NCI-H2081 (cell line): ENCODE data around the gene TPPP2.
"Not testable (repeated sequence)": the region's sequence is repeated elsewhere in the genome, so short reads cannot be mapped to it uniquely, and the experiment has no call there.

Source experiments
- DNase-seq, 2 experiments: peaks; one replicate each; lab custom pipeline; 2025; lab: John Stamatoyannopoulos, UW

The TPPP2 gene

GRCh38 chr14:21029917-21030316, at the start of gene TPPP2:
Gene TPPP2, plus strand, starts transcription at chr14:21030217. Its CDS starts 365 bp downstream, at chr14:21030582.
- DNase-seq: no peak

GRCh38 chr14:20980906-20981305, 49.1 kb upstream of the TPPP2 start:
- no peak for DNase-seq

DNA sequence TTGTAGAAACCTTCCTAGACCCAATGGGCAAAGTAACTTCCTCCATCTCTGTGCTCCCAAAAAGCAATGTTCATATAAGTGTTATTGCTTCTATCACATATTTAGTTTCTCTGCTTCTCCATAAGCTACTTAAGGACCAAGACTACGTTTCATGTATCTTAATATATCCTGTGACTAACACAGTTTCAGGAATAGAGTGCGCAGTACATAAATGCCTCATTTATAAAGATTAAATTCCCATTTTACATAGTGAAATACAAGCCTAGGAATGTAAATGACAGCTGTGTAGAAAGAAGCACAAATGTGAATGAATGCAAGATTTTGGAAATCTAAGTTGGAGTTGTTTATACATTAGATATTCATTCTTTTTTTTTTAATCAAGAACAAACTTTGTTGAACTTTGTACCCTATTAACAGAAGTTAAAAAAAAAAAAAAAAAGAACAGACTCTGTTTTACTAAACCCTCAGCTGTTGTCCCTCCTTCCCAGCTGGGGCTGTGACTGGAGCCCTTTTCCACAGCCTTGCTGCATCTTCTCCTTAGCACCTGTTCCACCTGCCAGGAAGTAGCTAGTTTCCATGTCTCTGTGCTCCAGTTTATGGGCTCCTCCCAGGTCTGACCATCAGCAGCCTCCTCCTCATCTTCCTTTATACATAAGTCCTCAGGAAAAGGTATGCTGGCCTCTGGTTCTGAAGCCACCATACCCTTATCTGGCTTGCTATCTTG, 47.2 kb upstream of the TPPP2 start:
- DNase-seq: no peak

- DNase-seq: not testable (repeated sequence)
Observed at GRCh38 chr14:20985650-20986049, 44.4 kb upstream of the TPPP2 start.

GRCh38 chr14:20986811-20987210, 43.2 kb upstream of the TPPP2 start:
- DNase-seq: no peak

GRCh38 chr14:20988717-20989470, 41.1 kb upstream of the TPPP2 start:
- DNase-seq: no peak

GRCh38 chr14:20989471-20989786, 40.6 kb upstream of the TPPP2 start:
- DNase-seq: no peak

- peak; percentile 72 to 90 for DNase-seq
Observed at GRCh38 chr14:20989787-20990600, 40.0 kb upstream of the TPPP2 start, which contains the start of gene METTL17. Gene METTL17, plus strand, starts transcription at chr14:20989980. Its CDS starts 23 bp downstream, at chr14:20990003.

DNA sequence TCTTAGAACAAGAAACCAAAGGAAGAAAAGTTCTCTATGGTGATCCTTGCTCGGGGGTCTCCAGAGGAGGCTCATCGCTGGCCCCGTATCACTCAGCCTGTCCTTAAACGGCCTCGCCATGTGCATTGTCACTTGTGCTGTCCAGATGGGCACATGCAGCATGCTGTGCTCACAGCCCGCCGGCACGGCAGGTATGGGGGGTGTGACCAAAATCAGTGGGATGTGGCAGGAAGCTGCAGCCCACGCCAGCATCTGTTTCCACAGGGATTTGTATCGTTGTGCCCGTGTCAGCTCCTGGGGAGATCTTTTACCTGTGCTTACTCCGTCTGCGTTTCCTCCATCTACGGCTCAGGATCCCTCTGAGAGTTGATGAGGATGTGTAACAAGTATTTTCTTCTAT, 33.5 kb upstream of the TPPP2 start:
- no peak for DNase-seq

GRCh38 chr14:20997115-20997514, 32.9 kb upstream of the TPPP2 start:
- no peak for DNase-seq

DNA sequence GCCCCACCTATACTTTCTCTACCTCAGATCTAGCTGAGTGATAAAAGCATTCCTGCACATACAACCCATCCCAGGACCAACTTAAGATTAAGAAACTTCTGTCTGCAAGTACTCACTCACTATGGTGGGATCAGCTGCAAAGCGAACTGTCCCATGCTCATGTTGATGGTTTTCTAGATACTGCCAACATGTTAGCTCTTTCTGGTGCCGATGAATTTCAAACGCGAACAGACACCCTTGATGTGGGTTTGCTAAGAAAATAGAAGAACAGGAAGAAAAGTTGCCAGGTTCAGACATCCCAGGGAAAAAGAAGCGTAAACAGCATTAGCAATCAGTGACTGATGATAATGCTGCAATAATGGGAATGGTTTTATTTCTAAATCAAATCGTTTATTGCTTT, 32.5 kb upstream of the TPPP2 start:
- DNase-seq: no peak

- no peak for DNase-seq
Observed at GRCh38 chr14:20998139-20998538, 31.9 kb upstream of the TPPP2 start.

- DNase-seq: no peak
Observed at GRCh38 chr14:20998674-20999366, 31.2 kb upstream of the TPPP2 start, which contains the start of gene SLC39A2. Gene SLC39A2, plus strand, starts transcription at chr14:20999293. Its CDS starts 154 bp downstream, at chr14:20999447.

GRCh38 chr14:20999591-20999990, 30.4 kb upstream of the TPPP2 start:
- no peak for DNase-seq

- DNase-seq: no peak
Observed at GRCh38 chr14:21001218-21001617, 28.8 kb upstream of the TPPP2 start.

GRCh38 chr14:21003788-21004346, 26.1 kb upstream of the TPPP2 start:
- no peak for DNase-seq

DNA sequence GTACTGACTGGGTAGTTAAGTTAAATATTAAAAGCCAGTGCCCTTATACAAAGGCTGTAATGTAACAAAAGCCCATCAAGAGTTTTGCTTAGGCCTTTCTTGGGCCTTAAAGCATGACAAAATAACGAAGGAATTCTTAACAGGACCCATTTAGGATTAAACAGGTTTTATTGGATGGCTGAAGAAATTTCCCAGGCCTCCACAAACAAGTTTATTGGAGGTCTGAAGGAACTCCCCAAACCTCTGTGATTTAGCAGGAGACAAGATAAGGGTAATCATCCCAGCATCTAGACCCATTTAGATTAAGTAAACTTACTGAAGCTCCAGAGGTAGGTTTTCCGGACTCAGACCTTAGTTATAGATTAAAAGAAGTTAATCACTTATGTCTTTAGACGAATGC, 20.3 kb upstream of the TPPP2 start:
- DNase-seq: not testable (repeated sequence)

DNA sequence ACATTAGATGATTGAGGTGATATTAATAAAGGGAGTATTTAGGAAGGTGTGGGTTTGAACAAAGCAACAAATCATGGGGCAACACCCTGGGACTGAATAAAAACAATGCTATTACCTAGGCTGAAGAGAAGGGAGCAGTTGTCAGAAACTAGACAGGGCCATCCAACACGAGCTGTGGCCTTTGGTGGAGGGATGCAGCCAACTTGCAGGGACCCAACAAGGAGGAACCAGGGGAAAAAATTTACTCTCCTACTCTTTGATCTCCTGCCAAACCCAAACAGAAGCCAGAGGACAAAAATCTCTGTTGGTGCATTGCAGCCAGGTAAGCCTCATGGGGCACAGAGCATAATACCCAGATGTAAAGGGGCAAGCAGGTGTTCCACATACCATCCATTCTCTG, 18.9 kb upstream of the TPPP2 start:
- no peak for DNase-seq

GRCh38 chr14:21014761-21015190, 15.2 kb upstream of the TPPP2 start:
- peak; percentile 71 to 83 for DNase-seq

DNA sequence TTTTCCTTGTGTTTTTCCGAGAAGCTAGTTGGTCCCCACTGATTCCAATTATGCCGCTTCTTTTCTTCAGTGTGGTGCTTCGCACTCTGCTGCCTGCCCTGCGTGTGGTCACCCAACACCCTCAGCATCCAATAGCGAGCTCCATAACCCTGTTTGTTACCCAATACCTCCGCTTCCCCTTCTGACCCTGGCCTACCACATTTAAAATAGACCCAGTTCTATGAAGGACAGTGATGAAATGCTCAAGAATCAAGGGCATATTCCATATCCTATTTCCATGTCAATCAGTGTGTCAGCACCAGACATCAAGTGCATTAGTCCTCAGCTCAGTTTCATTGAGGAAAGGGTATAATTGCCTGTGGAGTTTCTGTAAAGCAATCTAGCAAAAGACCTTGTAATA, 14.7 kb upstream of the TPPP2 start:
- no peak for DNase-seq

- no peak for DNase-seq
Observed at GRCh38 chr14:21016413-21017190, 13.4 kb upstream of the TPPP2 start.
